GM10266 (cell line): ENCODE results near the gene UBAP1.

Experiments
- DNase-seq: peaks from one replicate; pipeline ENCODE4 v3.0.0; 2012; ENCODE audit errors: extremely low spot score
- CTCF ChIP-seq: IDR thresholded peaks from 2 replicates; pipeline ENCODE4 v1.5.1; 2012; ENCODE audit warnings: mild to moderate bottlenecking, low read depth; ENCODE audit not compliant: control insufficient read depth, insufficient read depth; ENCODE audit errors: missing control alignments

Gene UBAP1

GRCh38 chr9:34163434-34163833 lies 15.4 kb upstream of the UBAP1 start:
- no peak for DNase-seq
- TF ChIP-seq CTCF: no peak

- DNase-seq: no peak
- TF ChIP-seq CTCF: no peak
Observed at GRCh38 chr9:34169125-34169524, 9.7 kb upstream of the UBAP1 start.

GRCh38 chr9:34170237-34170991 lies 8.4 kb upstream of the UBAP1 start:
- no peak for DNase-seq
- TF ChIP-seq CTCF: no peak

GRCh38 chr9:34171753-34172535 lies 6.9 kb upstream of the UBAP1 start:
- DNase-seq: peak; percentile 29
- TF ChIP-seq CTCF: no peak

GRCh38 chr9:34176089-34176488 lies 2.8 kb upstream of the UBAP1 start:
- DNase-seq: no peak
- TF ChIP-seq CTCF: no peak

- DNase-seq: no peak
Observed at GRCh38 chr9:34177593-34178435, 1.0 kb upstream of the UBAP1 start.

More at GRCh38 chr9:34177593-34178435, 1.0 kb upstream of the UBAP1 start:
- no peak for TF ChIP-seq CTCF
